Activated CD8-positive, alpha-beta T cell treated with anti-CD3 and anti-CD28 coated beads for 36 hours (primary cell): ENCODE measurements around the gene DCTN2. TPM values are rescaled to one million over a fixed set of nuclear protein-coding genes. Genes with fewer than 3 reads are reported as not detected.

Source experiments
- ATAC-seq: fragments of 200-7000 bp; cut with Tn5 transposase; one replicate; pipeline ENCODE4 v1.10.0; 2021; ENCODE audit warnings: mild to moderate bottlenecking, moderate library complexity
- CTCF ChIA-PET: fragments of 350-600 bp; sonication (Branson Sonifier 250); formaldehyde crosslinking; loops from one replicate; lab custom pipeline; 2021; ENCODE audit warnings: antibody characterized with exemption; lab: Charles Lee
- POLR2A ChIA-PET: fragments of 350-600 bp; sonication (Branson Sonifier 250); formaldehyde crosslinking; loops from one replicate; lab custom pipeline; 2021; ENCODE audit warnings: antibody characterized with exemption; lab: Charles Lee
- DNase-seq: peaks from one replicate; pipeline ENCODE4 v3.0.0-alpha.2; 2020
- H3K27ac Mint-ChIP-seq: one replicate; pipeline ENCODE4 v1.8.0; 2021; ENCODE audit warnings: mild to moderate bottlenecking, mixed read lengths
- H3K27me3 Mint-ChIP-seq: one replicate; pipeline ENCODE4 v1.8.0; 2021; ENCODE audit warnings: mixed read lengths
- H3K36me3 Mint-ChIP-seq: one replicate; pipeline ENCODE4 v1.8.0; 2021; ENCODE audit warnings: low read depth, mixed read lengths
- H3K4me1 Mint-ChIP-seq: one replicate; pipeline ENCODE4 v1.8.0; 2021; ENCODE audit warnings: low read depth, mixed read lengths
- H3K4me3 Mint-ChIP-seq: one replicate; pipeline ENCODE4 v1.8.0; 2021; ENCODE audit warnings: mild to moderate bottlenecking, moderate library complexity, mixed read lengths
- H3K9me3 Mint-ChIP-seq: one replicate; pipeline ENCODE4 v1.8.0; 2021; ENCODE audit warnings: mixed read lengths
- CTCF ChIP-seq: fragments of 200-600 bp; IDR thresholded peaks from one replicate; pipeline ENCODE4 v1.8.0; 2022; ENCODE audit warnings: antibody characterized with exemption, mild to moderate bottlenecking
- intact Hi-C: fragments of 100-400 bp; cut with micrococcal nuclease; formaldehyde crosslinking; loops from one replicate; pipeline ENCODE4 v1.10.0; 2022
- total RNA-seq, 2 experiments: library from RNA; stranded (reverse); gene quantifications; one replicate each; pipeline ENCODE4 v1.2.3, GENCODE V29; 2021

Gene DCTN2
- total RNA-seq, 2 experiments from 2014 or later: 66.2 to 68.6 TPM

- peak; percentile 90 for DNase-seq
- ChIA-PET CTCF (no interaction called here), POLR2A (interaction anchor here (6.9 kb wide), 1 partner anchor 18 kb away, joined by 46 read pairs; no protein-coding TSS in a partner anchor)
- H3K9me3 Mint-ChIP-seq: no peaks in the 10 kb centered on the region
- no peak for TF ChIP-seq CTCF
- H3K4me3 Mint-ChIP-seq: peak within 1 kb of the TSS; percentile 95
- H3K36me3 Mint-ChIP-seq: peaks cover 36% of the 10 kb centered on the region
- H3K4me1 Mint-ChIP-seq: peaks cover 63% of the 10 kb centered on the region
- H3K27me3 Mint-ChIP-seq: no peaks in the 10 kb centered on the region
- H3K27ac Mint-ChIP-seq: peak within 1 kb of the TSS; percentile 99
- intact Hi-C loops: loop anchor here (5.0 kb wide), 1 partner anchor 45 kb away; the partner anchor contains the start of gene ARHGAP9
- ATAC-seq: peak; percentile 46
Observed at GRCh38 chr12:57522011-57522886, 24.7 kb downstream of the DCTN2 start, which contains the start of gene MBD6. Gene MBD6 (plus strand): TSS chr12:57522824. CDS start chr12:57524304, 1,480 bp downstream.

- H3K9me3 Mint-ChIP-seq: no peaks in the 10 kb centered on the region
- peak overlapping the region; percentile 95 for H3K4me3 Mint-ChIP-seq
- ChIA-PET POLR2A (interaction anchor here (0.7 to 5.7 kb wide), 2 partner anchors 33 to 280 kb away, joined by 4 to 50 read pairs; partner anchors contain the start of gene MARS1), CTCF (interaction anchor here (2.6 kb wide), 1 partner anchor 45 kb away, joined by 7 read pairs; no protein-coding TSS in a partner anchor)
- H3K27ac Mint-ChIP-seq: peak overlapping the region; percentile 99
- no peak for ATAC-seq
- H3K27me3 Mint-ChIP-seq: no peaks in the 10 kb centered on the region
- peaks cover 42% of the 10 kb centered on the region for H3K36me3 Mint-ChIP-seq
- peak; percentile 29 for DNase-seq
- intact Hi-C loops: loop anchor here (5.0 kb wide), 1 partner anchor 44 kb away; the partner anchor contains the start of gene ARHGAP9
- TF ChIP-seq CTCF: no peak
- H3K4me1 Mint-ChIP-seq: peaks cover 65% of the 10 kb centered on the region
Observed at GRCh38 chr12:57521525-57522010, 25.4 kb downstream of the DCTN2 start.

- peak within 1 kb of the TSS; percentile 99 for H3K27ac Mint-ChIP-seq
- H3K9me3 Mint-ChIP-seq: no peaks in the 10 kb centered on the region
- H3K4me3 Mint-ChIP-seq: peak within 1 kb of the TSS; percentile 95
- ATAC-seq: peak; percentile 78
- peaks cover 66% of the 10 kb centered on the region for H3K4me1 Mint-ChIP-seq
- ChIA-PET CTCF (interaction anchor here (0.8 to 2.6 kb wide), 5 partner anchors 31 to 62 kb away, joined by 3 to 7 read pairs (median 4); no protein-coding TSS in a partner anchor), POLR2A (interaction anchor here (0.8 to 5.7 kb wide), 14 partner anchors 7 to 290 kb away, joined by 3 to 50 read pairs (median 4); partner anchors contain the start of genes DCTN2, MARS1, OS9 and SHMT2)
- TF ChIP-seq CTCF: no peak
- intact Hi-C loops: loop anchor here (5.0 kb wide), 1 partner anchor 43 kb away; the partner anchor contains the start of gene ARHGAP9
- H3K27me3 Mint-ChIP-seq: no peaks in the 10 kb centered on the region
- peak; percentile 99 for DNase-seq
- peaks cover 55% of the 10 kb centered on the region for H3K36me3 Mint-ChIP-seq
Observed at GRCh38 chr12:57520053-57520818, 26.8 kb downstream of the DCTN2 start, which contains the start of gene DDIT3. Gene DDIT3 (minus strand): TSS chr12:57520514. CDS start chr12:57517406, 3,108 bp downstream.

- ATAC-seq (no peak), DNase-seq (peak; percentile 30)
- H3K4me1 Mint-ChIP-seq: peaks cover 61% of the 10 kb centered on the region
- H3K4me3 Mint-ChIP-seq: peak overlapping the region; percentile 95
- peaks cover 57% of the 10 kb centered on the region for H3K36me3 Mint-ChIP-seq
- no peaks in the 10 kb centered on the region for H3K27me3 Mint-ChIP-seq
- ChIA-PET POLR2A (interaction anchor here (0.6 to 5.7 kb wide), 11 partner anchors 10 to 290 kb away, joined by 3 to 50 read pairs (median 4); partner anchors contain the start of genes DCTN2, MARS1, OS9 and SHMT2), CTCF (interaction anchor here (1.5 to 2.6 kb wide), 2 partner anchors 43 to 61 kb away, joined by 7 read pairs; no protein-coding TSS in a partner anchor)
- TF ChIP-seq CTCF: no peak
- peak overlapping the region; percentile 99 for H3K27ac Mint-ChIP-seq
- intact Hi-C loops: loop anchor here (5.0 kb wide), 1 partner anchor 42 kb away; the partner anchor contains the start of gene ARHGAP9
- no peaks in the 10 kb centered on the region for H3K9me3 Mint-ChIP-seq
Observed at GRCh38 chr12:57519796-57520052, 27.3 kb downstream of the DCTN2 start.
